Chondrocyte (in vitro differentiated cells): Measurements from ENCODE around the gene BDH1. TPM values are rescaled to one million over a fixed set of nuclear protein-coding genes. Genes with fewer than 3 reads are reported as not detected.
"Not testable (repeated sequence)": the region's sequence is repeated elsewhere in the genome, so short reads cannot be mapped to it uniquely, and the experiment has no call there.

ENCODE experiments used
- DNase-seq: peaks from one replicate; pipeline ENCODE4 v3.0.0; 2021; ENCODE audit warnings: mixed read lengths, low spot score
- H3K27ac Mint-ChIP-seq: one replicate; pipeline ENCODE4 v1.8.0; 2021; ENCODE audit warnings: mild to moderate bottlenecking, moderate library complexity, mixed read lengths; ENCODE audit not compliant: unreplicated experiment
- H3K27me3 Mint-ChIP-seq: 2 replicates; pipeline ENCODE4 v1.8.0; 2021; ENCODE audit warnings: low read depth, mixed read lengths
- H3K36me3 Mint-ChIP-seq: 2 replicates; pipeline ENCODE4 v1.8.0; 2021; ENCODE audit warnings: low read depth, mixed read lengths
- H3K4me1 Mint-ChIP-seq: 2 replicates; pipeline ENCODE4 v1.8.0; 2021; ENCODE audit warnings: low read depth, mild to moderate bottlenecking, mixed read lengths
- H3K4me3 Mint-ChIP-seq: one replicate; pipeline ENCODE4 v1.8.0; 2021; ENCODE audit warnings: mild to moderate bottlenecking, moderate library complexity, mixed read lengths; ENCODE audit not compliant: unreplicated experiment
- H3K9me3 Mint-ChIP-seq: 2 replicates; pipeline ENCODE4 v1.8.0; 2021; ENCODE audit warnings: low read depth, mixed read lengths
- CTCF ChIP-seq: fragments of 200-600 bp; sonication (generic); IDR thresholded peaks from 2 replicates; pipeline ENCODE4 v1.5.0; 2021; ENCODE audit warnings: antibody characterized with exemption, mild to moderate bottlenecking, moderate library complexity
- total RNA-seq: library from RNA; stranded (reverse); gene quantifications from 3 replicates; pipeline ENCODE4 v1.2.1, GENCODE V29; 2021

The BDH1 gene
- total RNA-seq, 1 donor from 2014 or later, result 8.4 TPM

GRCh38 chr3:197592361-197593045 lies 36.7 kb upstream of the BDH1 start:
- Mint-ChIP-seq H3K4me3 (no peak overlapping the region), H3K4me1 (no peaks in the 10 kb centered on the region), H3K36me3 (no peaks in the 10 kb centered on the region), H3K9me3 (no peaks in the 10 kb centered on the region), H3K27ac (no peak overlapping the region), H3K27me3 (no peaks in the 10 kb centered on the region)
- DNase-seq, result no peak
- TF ChIP-seq CTCF, result no peak

- Mint-ChIP-seq H3K9me3 (no peaks in the 10 kb centered on the region), H3K4me1 (no peaks in the 10 kb centered on the region), H3K27ac (no peak overlapping the region), H3K36me3 (no peaks in the 10 kb centered on the region), H3K27me3 (no peaks in the 10 kb centered on the region), H3K4me3 (no peak overlapping the region)
- no peak for TF ChIP-seq CTCF
- no peak for DNase-seq
These were observed 36.0 kb upstream of the BDH1 start for GRCh38 chr3:197591816-197592215.

- Mint-ChIP-seq H3K36me3 (no peaks in the 10 kb centered on the region), H3K4me1 (peaks cover 5% of the 10 kb centered on the region), H3K9me3 (no peaks in the 10 kb centered on the region), H3K27ac (no peak overlapping the region), H3K27me3 (no peaks in the 10 kb centered on the region), H3K4me3 (no peak overlapping the region)
- no peak for TF ChIP-seq CTCF
- no peak for DNase-seq
These were observed 34.7 kb upstream of the BDH1 start for GRCh38 chr3:197590313-197590962.

- H3K4me3 Mint-ChIP-seq, result no peak overlapping the region
- no peak for DNase-seq
- no peaks in the 10 kb centered on the region for H3K27me3 Mint-ChIP-seq
- H3K4me1 Mint-ChIP-seq, result peaks cover 5% of the 10 kb centered on the region
- no peak for TF ChIP-seq CTCF
- H3K36me3 Mint-ChIP-seq, result no peaks in the 10 kb centered on the region
- H3K27ac Mint-ChIP-seq, result no peak overlapping the region
- no peaks in the 10 kb centered on the region for H3K9me3 Mint-ChIP-seq
These were observed 33.8 kb upstream of the BDH1 start for GRCh38 chr3:197589545-197589944.

GRCh38 chr3:197586768-197587167 lies 31.0 kb upstream of the BDH1 start:
- not testable (repeated sequence) for H3K27me3 Mint-ChIP-seq, H3K4me1 Mint-ChIP-seq, H3K27ac Mint-ChIP-seq, H3K36me3 Mint-ChIP-seq, H3K9me3 Mint-ChIP-seq, DNase-seq, H3K4me3 Mint-ChIP-seq

GRCh38 chr3:197586181-197586580 lies 30.4 kb upstream of the BDH1 start:
- Mint-ChIP-seq H3K9me3 (no peaks in the 10 kb centered on the region), H3K36me3 (no peaks in the 10 kb centered on the region), H3K27me3 (no peaks in the 10 kb centered on the region), H3K4me1 (peaks cover 5% of the 10 kb centered on the region), H3K4me3 (no peak overlapping the region), H3K27ac (no peak overlapping the region)
- TF ChIP-seq CTCF, result no peak
- no peak for DNase-seq
